HEK293 (cell line): ENCODE measurements around the gene UBE2D1.

ENCODE experiments used
- CTCF ChIA-PET: fragments of 350-600 bp; formaldehyde crosslinking; extraction: SDS; loops from one replicate; lab custom pipeline; 2021; ENCODE audit warnings: antibody characterized with exemption; lab: Yijun Ruan, JAX
- POLR2A ChIA-PET: fragments of 300-600 bp; formaldehyde crosslinking; extraction: SDS; loops from one replicate; lab custom pipeline; 2020; ENCODE audit warnings: antibody characterized with exemption, inconsistent platforms; lab: Yijun Ruan, JAX
- H3K27ac ChIP-seq: fragments of 200-500 bp; sonication (Bioruptor generic); 2 replicates; pipeline ENCODE4 v1.5.1; 2014; ENCODE audit warnings: low read depth, low read length, control low read depth, inconsistent platforms; ENCODE audit errors: extremely low read depth
- H3K36me3 ChIP-seq, 2 experiments: fragments of 200-500 bp in 1 of 2; sonication (Bioruptor generic) in 1 of 2; 1 replicate in 1 of 2; 2 replicates in 1 of 2; pipeline ENCODE4 v1.5.1; 2014 to 2017; ENCODE audit warnings: inconsistent platforms in 2 of 2, low read length in 2 of 2; ENCODE audit not compliant: control insufficient read depth in 2 of 2, insufficient read depth in 1 of 2
- H3K4me1 ChIP-seq: fragments of 200-500 bp; sonication (Bioruptor generic); 2 replicates; pipeline ENCODE4 v1.5.1; 2014; ENCODE audit warnings: mild to moderate bottlenecking, low read length, inconsistent platforms; ENCODE audit not compliant: control insufficient read depth, insufficient read depth
- H3K4me3 ChIP-seq: 2 replicates; pipeline ENCODE4 v1.5.1; 2011; ENCODE audit warnings: low read depth, mild to moderate bottlenecking, control low read depth, low read length, moderate library complexity
- H3K9me3 ChIP-seq: fragments of 200-500 bp; sonication (Bioruptor generic); 2 replicates; pipeline ENCODE4 v1.5.1; 2014; ENCODE audit warnings: low read depth, low read length, inconsistent platforms; ENCODE audit not compliant: control insufficient read depth, insufficient read depth
- BCL11A ChIP-seq: fragments of 450-650 bp; formaldehyde crosslinking; IDR thresholded peaks from 2 replicates; pipeline ENCODE4 v1.5.1; 2016; ENCODE audit warnings: low read depth, missing biosample characterization, missing genetic modification characterization
- PRDM1 ChIP-seq: fragments of 450-650 bp; formaldehyde crosslinking; IDR thresholded peaks from 2 replicates; pipeline ENCODE4; 2016; ENCODE audit warnings: missing biosample characterization, missing genetic modification characterization
- ZBTB8A ChIP-seq: fragments of 450-650 bp; formaldehyde crosslinking; IDR thresholded peaks from 2 replicates; pipeline ENCODE4 v1.5.1; 2016; ENCODE audit warnings: missing biosample characterization, missing genetic modification characterization
- ZFHX2 ChIP-seq: fragments of 450-650 bp; formaldehyde crosslinking; conservative IDR thresholded peaks from 2 replicates; pipeline ENCODE4 v1.5.1; 2016; ENCODE audit warnings: missing biosample characterization, missing genetic modification characterization
- ZNF121 ChIP-seq: fragments of 450-650 bp; formaldehyde crosslinking; IDR thresholded peaks from 2 replicates; pipeline ENCODE4 v1.5.1; 2016; ENCODE audit warnings: missing biosample characterization, missing genetic modification characterization
- ZNF169 ChIP-seq: fragments of 450-650 bp; formaldehyde crosslinking; IDR thresholded peaks from 2 replicates; pipeline ENCODE4 v1.5.1; 2016; ENCODE audit warnings: missing biosample characterization, missing genetic modification characterization
- ZNF394 ChIP-seq: fragments of 450-650 bp; formaldehyde crosslinking; IDR thresholded peaks from 2 replicates; pipeline ENCODE4 v1.5.1; 2016; ENCODE audit warnings: missing biosample characterization, missing genetic modification characterization, mild to moderate bottlenecking, moderate library complexity, borderline replicate concordance
- ZNF426 ChIP-seq: fragments of 450-650 bp; formaldehyde crosslinking; IDR thresholded peaks from 2 replicates; pipeline ENCODE4 v1.5.1; 2017; ENCODE audit warnings: missing biosample characterization, missing genetic modification characterization, mild to moderate bottlenecking, inconsistent platforms, moderate library complexity
- ZNF501 ChIP-seq: fragments of 450-650 bp; formaldehyde crosslinking; IDR thresholded peaks from 2 replicates; pipeline ENCODE4 v1.5.1; 2016; ENCODE audit warnings: missing biosample characterization, missing genetic modification characterization
- ZNF707 ChIP-seq: fragments of 450-650 bp; formaldehyde crosslinking; IDR thresholded peaks from 2 replicates; pipeline ENCODE4 v1.5.1; 2016; ENCODE audit warnings: missing biosample characterization, missing genetic modification characterization
- ZNF747 ChIP-seq: fragments of 450-650 bp; formaldehyde crosslinking; IDR thresholded peaks from 2 replicates; pipeline ENCODE4 v1.5.1; 2016; ENCODE audit warnings: missing biosample characterization, missing genetic modification characterization
- ZNF837 ChIP-seq: fragments of 450-650 bp; formaldehyde crosslinking; IDR thresholded peaks from 2 replicates; pipeline ENCODE4 v1.5.1; 2016; ENCODE audit warnings: missing biosample characterization, missing genetic modification characterization
- TF ChIP-seq, protein P1 (sequence below): fragments of 450-650 bp; formaldehyde crosslinking; IDR thresholded peaks from 2 replicates; pipeline ENCODE4 v1.5.1; 2016; ENCODE audit warnings: missing biosample characterization, missing genetic modification characterization
- TF ChIP-seq, protein P2 (sequence below): fragments of 450-650 bp; formaldehyde crosslinking; IDR thresholded peaks from 2 replicates; pipeline ENCODE4 v1.5.1; 2017; ENCODE audit warnings: missing biosample characterization, missing genetic modification characterization
- TF ChIP-seq, protein P3 (sequence below): fragments of 450-650 bp; formaldehyde crosslinking; IDR thresholded peaks from 2 replicates; pipeline ENCODE4 v1.5.1; 2016; ENCODE audit warnings: missing biosample characterization, missing genetic modification characterization
- TF ChIP-seq, protein P4 (sequence below): fragments of 450-650 bp; formaldehyde crosslinking; IDR thresholded peaks from 2 replicates; pipeline ENCODE4 v1.5.1; 2016; ENCODE audit warnings: missing biosample characterization, missing genetic modification characterization
- TF ChIP-seq, protein P5 (sequence below): fragments of 450-650 bp; formaldehyde crosslinking; optimal IDR thresholded peaks from 2 replicates; pipeline ENCODE3; 2016; ENCODE audit warnings: missing biosample characterization, mild to moderate bottlenecking, missing genetic modification characterization

Gene UBE2D1

DNA sequence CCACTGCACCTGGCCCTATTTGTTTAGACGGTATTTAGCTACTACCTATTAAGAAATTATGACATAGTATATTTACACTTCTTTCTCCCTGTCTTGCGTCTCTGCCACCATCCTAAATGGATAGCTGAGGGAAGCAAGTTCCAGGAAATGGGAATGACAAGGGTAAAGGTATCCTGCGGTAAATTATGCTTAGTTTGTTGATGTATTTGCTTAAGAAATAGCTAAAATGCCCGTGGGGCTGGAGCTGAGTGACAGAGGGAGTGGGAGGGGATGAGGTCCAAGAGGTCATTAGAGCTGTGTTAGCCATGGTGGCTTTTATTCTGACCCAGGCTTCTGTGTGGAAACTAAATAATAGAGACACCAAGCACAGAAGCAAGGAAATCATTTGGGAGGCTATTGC is 29.0 kb upstream of the UBE2D1 start (continued):
- TF ChIP-seq, protein P1, sequence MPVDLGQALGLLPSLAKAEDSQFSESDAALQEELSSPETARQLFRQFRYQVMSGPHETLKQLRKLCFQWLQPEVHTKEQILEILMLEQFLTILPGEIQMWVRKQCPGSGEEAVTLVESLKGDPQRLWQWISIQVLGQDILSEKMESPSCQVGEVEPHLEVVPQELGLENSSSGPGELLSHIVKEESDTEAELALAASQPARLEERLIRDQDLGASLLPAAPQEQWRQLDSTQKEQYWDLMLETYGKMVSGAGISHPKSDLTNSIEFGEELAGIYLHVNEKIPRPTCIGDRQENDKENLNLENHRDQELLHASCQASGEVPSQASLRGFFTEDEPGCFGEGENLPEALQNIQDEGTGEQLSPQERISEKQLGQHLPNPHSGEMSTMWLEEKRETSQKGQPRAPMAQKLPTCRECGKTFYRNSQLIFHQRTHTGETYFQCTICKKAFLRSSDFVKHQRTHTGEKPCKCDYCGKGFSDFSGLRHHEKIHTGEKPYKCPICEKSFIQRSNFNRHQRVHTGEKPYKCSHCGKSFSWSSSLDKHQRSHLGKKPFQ (tag by site-specific recombination), result no peak
- TF ChIP-seq, protein P2, sequence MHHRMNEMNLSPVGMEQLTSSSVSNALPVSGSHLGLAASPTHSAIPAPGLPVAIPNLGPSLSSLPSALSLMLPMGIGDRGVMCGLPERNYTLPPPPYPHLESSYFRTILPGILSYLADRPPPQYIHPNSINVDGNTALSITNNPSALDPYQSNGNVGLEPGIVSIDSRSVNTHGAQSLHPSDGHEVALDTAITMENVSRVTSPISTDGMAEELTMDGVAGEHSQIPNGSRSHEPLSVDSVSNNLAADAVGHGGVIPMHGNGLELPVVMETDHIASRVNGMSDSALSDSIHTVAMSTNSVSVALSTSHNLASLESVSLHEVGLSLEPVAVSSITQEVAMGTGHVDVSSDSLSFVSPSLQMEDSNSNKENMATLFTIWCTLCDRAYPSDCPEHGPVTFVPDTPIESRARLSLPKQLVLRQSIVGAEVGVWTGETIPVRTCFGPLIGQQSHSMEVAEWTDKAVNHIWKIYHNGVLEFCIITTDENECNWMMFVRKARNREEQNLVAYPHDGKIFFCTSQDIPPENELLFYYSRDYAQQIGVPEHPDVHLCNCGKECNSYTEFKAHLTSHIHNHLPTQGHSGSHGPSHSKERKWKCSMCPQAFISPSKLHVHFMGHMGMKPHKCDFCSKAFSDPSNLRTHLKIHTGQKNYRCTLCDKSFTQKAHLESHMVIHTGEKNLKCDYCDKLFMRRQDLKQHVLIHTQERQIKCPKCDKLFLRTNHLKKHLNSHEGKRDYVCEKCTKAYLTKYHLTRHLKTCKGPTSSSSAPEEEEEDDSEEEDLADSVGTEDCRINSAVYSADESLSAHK (tag by site-specific recombination), result no peak

DNA sequence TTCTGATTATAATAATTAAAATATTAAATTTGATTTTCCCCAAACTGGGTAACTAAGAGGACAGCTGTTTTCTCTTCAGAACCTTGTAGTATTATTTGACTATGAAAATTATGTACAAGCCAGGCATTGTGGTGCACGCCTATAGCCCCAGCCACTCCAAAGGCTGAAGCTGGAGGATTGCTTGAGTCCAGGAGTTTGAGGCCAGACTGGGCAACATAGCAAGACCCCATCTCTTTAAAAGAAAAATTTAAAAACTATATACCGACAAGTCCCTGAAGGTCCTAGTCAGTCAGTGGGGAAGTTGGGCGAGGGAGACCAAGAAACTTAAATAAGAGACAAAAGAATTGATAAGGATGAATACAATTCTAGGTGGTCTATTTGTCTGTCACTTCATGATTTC is 27.1 kb upstream of the UBE2D1 start:
- no peaks in the 10 kb centered on the region for H3K36me3 ChIP-seq
- H3K9me3 ChIP-seq, result no peaks in the 10 kb centered on the region
- POLR2A ChIA-PET, result no interaction called here
- no peak overlapping the region for H3K4me3 ChIP-seq
- H3K27ac ChIP-seq, result no peak overlapping the region
- TF ChIP-seq, protein P3, sequence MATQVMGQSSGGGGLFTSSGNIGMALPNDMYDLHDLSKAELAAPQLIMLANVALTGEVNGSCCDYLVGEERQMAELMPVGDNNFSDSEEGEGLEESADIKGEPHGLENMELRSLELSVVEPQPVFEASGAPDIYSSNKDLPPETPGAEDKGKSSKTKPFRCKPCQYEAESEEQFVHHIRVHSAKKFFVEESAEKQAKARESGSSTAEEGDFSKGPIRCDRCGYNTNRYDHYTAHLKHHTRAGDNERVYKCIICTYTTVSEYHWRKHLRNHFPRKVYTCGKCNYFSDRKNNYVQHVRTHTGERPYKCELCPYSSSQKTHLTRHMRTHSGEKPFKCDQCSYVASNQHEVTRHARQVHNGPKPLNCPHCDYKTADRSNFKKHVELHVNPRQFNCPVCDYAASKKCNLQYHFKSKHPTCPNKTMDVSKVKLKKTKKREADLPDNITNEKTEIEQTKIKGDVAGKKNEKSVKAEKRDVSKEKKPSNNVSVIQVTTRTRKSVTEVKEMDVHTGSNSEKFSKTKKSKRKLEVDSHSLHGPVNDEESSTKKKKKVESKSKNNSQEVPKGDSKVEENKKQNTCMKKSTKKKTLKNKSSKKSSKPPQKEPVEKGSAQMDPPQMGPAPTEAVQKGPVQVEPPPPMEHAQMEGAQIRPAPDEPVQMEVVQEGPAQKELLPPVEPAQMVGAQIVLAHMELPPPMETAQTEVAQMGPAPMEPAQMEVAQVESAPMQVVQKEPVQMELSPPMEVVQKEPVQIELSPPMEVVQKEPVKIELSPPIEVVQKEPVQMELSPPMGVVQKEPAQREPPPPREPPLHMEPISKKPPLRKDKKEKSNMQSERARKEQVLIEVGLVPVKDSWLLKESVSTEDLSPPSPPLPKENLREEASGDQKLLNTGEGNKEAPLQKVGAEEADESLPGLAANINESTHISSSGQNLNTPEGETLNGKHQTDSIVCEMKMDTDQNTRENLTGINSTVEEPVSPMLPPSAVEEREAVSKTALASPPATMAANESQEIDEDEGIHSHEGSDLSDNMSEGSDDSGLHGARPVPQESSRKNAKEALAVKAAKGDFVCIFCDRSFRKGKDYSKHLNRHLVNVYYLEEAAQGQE (tag by site-specific recombination), result no peak
- TF ChIP-seq ZNF121, result peak; percentile 35; the same call in 1 of the 2 replicates
- no peaks in the 10 kb centered on the region for H3K4me1 ChIP-seq
- CTCF ChIA-PET, result interaction anchor here (0.5 to 1.9 kb wide), 5 partner anchors 8 to 130 kb away, joined by 3 to 7 read pairs (median 4); no protein-coding TSS in a partner anchor

DNA sequence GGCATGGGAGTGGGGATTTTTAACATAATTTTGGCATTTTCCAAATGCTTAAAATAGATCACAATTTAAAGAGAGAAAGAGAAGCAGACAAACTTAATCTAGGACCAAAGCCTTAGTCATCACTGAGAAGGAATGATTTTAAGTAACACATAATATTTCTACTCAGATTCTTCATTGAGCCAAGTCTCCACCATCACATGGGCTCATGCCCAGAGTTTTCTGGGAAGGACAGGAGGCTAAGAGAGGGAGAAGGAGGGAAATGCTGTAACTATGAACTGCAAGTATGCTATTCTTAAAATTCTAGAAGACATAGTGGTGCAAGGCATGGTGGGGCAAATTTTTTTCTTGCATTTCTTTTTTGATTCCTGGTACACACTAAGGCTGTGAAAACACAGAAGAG is 23.8 kb upstream of the UBE2D1 start:
- no peaks in the 10 kb centered on the region for H3K9me3 ChIP-seq
- ChIA-PET CTCF (interaction anchor here (0.6 to 1.5 kb wide), 2 partner anchors 11 to 35 kb away, joined by 3 read pairs; no protein-coding TSS in a partner anchor), POLR2A (no interaction called here)
- H3K36me3 ChIP-seq, result no peaks in the 10 kb centered on the region
- no peak for TF ChIP-seq ZNF426 (tag by site-specific recombination)
- TF ChIP-seq ZNF837 (tag by site-specific recombination), result no peak
- no peak for TF ChIP-seq ZNF394
- TF ChIP-seq ZFHX2 (tag by site-specific recombination), result no peak
- TF ChIP-seq ZNF707 (tag by site-specific recombination), result no peak
- TF ChIP-seq PRDM1 (tag by site-specific recombination), result no peak
- TF ChIP-seq, protein P4, sequence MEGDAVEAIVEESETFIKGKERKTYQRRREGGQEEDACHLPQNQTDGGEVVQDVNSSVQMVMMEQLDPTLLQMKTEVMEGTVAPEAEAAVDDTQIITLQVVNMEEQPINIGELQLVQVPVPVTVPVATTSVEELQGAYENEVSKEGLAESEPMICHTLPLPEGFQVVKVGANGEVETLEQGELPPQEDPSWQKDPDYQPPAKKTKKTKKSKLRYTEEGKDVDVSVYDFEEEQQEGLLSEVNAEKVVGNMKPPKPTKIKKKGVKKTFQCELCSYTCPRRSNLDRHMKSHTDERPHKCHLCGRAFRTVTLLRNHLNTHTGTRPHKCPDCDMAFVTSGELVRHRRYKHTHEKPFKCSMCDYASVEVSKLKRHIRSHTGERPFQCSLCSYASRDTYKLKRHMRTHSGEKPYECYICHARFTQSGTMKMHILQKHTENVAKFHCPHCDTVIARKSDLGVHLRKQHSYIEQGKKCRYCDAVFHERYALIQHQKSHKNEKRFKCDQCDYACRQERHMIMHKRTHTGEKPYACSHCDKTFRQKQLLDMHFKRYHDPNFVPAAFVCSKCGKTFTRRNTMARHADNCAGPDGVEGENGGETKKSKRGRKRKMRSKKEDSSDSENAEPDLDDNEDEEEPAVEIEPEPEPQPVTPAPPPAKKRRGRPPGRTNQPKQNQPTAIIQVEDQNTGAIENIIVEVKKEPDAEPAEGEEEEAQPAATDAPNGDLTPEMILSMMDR (tag by site-specific recombination), result no peak
- no peak for TF ChIP-seq ZNF747
- TF ChIP-seq ZNF501 (tag by site-specific recombination), result no peak
- TF ChIP-seq BCL11A (tag by site-specific recombination), result no peak
- TF ChIP-seq ZNF169 (tag by site-specific recombination), result no peak
- no peak for TF ChIP-seq ZBTB8A
- TF ChIP-seq, protein P5, sequence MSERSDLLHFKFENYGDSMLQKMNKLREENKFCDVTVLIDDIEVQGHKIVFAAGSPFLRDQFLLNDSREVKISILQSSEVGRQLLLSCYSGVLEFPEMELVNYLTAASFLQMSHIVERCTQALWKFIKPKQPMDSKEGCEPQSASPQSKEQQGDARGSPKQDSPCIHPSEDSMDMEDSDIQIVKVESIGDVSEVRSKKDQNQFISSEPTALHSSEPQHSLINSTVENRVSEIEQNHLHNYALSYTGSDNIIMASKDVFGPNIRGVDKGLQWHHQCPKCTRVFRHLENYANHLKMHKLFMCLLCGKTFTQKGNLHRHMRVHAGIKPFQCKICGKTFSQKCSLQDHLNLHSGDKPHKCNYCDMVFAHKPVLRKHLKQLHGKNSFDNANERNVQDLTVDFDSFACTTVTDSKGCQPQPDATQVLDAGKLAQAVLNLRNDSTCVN (tag by site-specific recombination), result no peak
- no peak overlapping the region for H3K27ac ChIP-seq
- no peak overlapping the region for H3K4me3 ChIP-seq
- no peaks in the 10 kb centered on the region for H3K4me1 ChIP-seq
